GM10248 (cell line): Measurements from ENCODE around the gene RAD23B.
"Not testable (repeated sequence)": the region's sequence is repeated elsewhere in the genome, so short reads cannot be mapped to it uniquely, and the experiment has no call there.

ENCODE experiments used
- CTCF ChIA-PET: fragments of 300-600 bp; sonication (Branson Sonifier 250); formaldehyde crosslinking; extraction: SDS; loops from one replicate; lab custom pipeline; 2021; ENCODE audit warnings: antibody characterized with exemption; lab: Yijun Ruan, JAX
- POLR2A ChIA-PET: fragments of 350-650 bp; sonication (Branson Sonifier 250); formaldehyde crosslinking; extraction: SDS; loops from one replicate; lab custom pipeline; 2020; ENCODE audit warnings: antibody characterized with exemption; lab: Yijun Ruan, JAX
- DNase-seq: peaks from one replicate; pipeline ENCODE4 v3.0.0; 2012; ENCODE audit errors: extremely low spot score
- TF ChIP-seq, protein P1 (sequence below): IDR thresholded peaks from 2 replicates; pipeline ENCODE4 v1.5.1; 2012; ENCODE audit warnings: mild to moderate bottlenecking, low read depth; ENCODE audit errors: extremely low read depth, missing control alignments, control extremely low read depth

RAD23B gene

DNA sequence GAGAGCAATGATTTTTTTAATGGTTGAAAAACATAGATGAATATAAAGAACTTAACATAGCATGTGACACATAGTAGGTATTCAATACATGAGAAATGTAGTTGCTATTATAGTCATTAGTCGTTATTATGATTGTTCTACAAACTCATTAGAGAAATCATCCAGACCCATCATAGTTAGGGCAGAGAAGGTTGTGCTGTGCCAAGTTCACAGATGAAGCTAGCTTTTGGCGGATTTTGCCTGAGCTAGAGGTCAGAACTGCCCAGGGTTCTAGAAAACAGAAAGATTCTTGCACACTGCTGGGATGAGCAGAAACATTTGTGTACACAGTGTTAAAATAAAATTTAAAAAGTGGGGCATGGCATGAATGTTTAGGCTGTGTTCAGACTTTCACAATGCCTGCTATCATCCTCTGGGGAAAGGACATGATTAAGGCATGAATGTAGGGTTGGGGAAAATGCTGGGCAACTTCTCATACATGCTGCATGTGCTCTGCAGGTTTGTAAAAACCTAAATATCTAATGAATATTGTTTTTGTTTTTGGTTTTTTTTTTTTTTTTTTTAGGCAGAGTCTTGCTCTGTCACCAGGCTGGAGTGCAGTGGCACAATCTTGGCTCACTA lies 33.3 kb upstream of the RAD23B start:
- TF ChIP-seq, protein P1, sequence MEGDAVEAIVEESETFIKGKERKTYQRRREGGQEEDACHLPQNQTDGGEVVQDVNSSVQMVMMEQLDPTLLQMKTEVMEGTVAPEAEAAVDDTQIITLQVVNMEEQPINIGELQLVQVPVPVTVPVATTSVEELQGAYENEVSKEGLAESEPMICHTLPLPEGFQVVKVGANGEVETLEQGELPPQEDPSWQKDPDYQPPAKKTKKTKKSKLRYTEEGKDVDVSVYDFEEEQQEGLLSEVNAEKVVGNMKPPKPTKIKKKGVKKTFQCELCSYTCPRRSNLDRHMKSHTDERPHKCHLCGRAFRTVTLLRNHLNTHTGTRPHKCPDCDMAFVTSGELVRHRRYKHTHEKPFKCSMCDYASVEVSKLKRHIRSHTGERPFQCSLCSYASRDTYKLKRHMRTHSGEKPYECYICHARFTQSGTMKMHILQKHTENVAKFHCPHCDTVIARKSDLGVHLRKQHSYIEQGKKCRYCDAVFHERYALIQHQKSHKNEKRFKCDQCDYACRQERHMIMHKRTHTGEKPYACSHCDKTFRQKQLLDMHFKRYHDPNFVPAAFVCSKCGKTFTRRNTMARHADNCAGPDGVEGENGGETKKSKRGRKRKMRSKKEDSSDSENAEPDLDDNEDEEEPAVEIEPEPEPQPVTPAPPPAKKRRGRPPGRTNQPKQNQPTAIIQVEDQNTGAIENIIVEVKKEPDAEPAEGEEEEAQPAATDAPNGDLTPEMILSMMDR, result no peak
- CTCF ChIA-PET, result interaction anchor here (1.2 to 1.6 kb wide), 2 partner anchors 10 to 91 kb away, joined by 3 to 5 read pairs; no protein-coding TSS in a partner anchor
- POLR2A ChIA-PET, result no interaction called here
- DNase-seq, result no peak

DNA sequence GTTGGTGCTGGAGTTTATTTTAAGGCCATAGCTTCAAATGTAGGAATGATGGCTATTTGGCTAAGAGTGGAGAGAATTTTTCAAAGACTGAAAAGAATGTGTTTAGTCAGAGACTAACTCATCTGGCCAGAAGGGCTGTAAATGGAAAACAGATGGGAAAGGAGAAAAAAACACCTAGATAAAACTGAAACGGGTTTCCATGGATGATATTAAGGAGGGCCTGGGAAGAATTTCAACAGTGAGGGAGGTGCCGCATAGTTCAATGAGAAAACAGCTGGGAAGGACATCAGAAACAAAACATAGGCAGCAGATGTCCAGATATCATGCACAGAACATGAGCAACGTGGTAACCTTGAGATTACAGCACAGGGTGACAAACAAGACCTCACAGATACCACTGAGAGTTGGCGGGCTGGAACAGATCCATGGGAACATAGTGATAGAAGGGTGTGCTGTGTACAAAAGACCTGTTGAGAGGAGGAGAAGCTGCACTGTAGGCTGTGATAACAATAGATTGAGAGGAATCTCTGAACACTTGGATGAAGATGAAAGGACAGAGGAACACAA lies 31.2 kb upstream of the RAD23B start:
- CTCF ChIA-PET, result interaction anchor here (1.2 kb wide), 1 partner anchor 8 kb away, joined by 10 read pairs; no protein-coding TSS in a partner anchor
- TF ChIP-seq, protein P1, result no peak
- DNase-seq, result no peak
- POLR2A ChIA-PET, result no interaction called here

DNA sequence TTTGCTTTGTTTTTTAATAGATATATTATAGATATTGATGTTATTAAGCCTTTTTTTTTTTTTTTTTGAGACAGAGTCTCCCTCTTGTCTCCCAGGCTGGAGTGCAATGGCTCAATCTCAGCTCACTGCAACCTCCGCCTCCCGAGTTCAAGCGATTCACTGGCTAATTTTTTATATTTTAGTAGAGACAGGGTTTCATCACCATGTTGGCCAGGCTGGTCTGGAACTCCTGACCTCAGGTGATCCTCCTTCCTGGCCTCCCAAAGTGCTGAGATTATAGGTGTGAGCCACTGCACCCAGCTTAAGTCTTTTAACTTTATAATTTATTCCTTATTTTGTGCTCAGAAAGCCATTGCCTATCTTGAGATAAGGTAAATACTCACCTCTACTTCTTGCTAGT lies 24.2 kb upstream of the RAD23B start:
- POLR2A ChIA-PET, result no interaction called here

DNA sequence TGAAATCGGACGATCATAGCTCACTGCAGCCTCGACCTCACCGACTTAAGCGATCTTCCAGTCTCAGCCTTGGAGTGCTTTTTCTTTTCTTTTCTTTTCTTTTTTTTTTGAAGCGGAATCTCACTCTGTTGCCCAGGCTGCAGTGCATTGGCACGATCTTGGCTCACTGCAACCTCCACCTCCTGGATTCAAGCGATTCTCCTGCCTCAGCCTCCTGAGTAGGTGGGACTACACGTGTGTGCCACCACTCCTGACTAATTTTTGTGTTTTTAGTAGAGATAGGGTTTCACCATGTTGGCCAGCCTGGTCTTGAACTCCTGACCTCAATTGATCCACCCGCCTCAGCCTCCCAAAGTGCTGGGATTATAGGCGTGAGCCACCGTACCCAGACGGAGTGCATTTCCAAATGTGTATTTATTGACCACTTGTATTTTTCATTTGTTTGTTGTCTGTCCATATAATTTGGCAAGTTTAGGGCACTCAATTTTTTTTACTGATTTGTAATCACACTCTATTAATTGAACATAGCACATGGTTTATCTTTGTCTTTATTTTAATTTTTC lies 23.2 kb upstream of the RAD23B start:
- DNase-seq, POLR2A ChIA-PET: not testable (repeated sequence)
- CTCF ChIA-PET, result interaction anchor here (0.7 to 3.4 kb wide), 11 partner anchors 8 to 122 kb away, joined by 3 to 32 read pairs (median 5); no protein-coding TSS in a partner anchor

More for the DNA sequence above, 24.2 kb upstream of the RAD23B start:
- TF ChIP-seq, protein P1, result no peak
- DNase-seq, result no peak
- CTCF ChIA-PET, result no interaction called here

DNA sequence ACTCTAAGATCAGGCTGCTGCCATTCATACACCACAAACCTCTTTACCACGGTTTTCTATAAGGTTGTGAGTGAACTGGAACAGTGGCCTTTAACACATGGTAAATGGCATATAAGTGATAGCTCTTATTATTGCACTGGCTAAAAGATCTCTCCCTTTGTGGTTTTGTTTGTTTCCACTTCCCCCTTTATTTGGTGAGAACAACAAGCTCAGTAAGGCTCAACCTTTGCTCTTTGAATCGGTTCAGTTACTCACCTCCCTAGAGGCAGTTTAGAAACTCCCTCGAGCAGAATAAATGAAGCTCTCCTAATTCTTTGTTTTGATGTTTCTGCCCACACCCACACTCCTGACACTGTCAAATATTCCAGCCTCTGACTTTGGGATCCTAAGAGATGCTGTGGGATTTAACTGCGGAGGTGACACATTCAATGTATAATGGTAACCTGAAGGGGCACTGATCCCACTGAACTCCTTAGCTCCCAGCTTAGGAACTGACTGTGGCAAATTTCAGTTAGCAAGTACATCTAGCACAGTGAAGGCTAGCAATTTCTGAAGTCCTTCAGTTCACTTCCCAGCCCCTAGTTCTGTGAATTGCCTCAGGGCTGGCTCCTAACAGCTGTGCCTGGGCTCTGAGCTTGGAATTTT lies 22.5 kb upstream of the RAD23B start:
- POLR2A ChIA-PET, result interaction anchor here (0.6 to 0.7 kb wide), 2 partner anchors 23 to 45 kb away, joined by 3 to 4 read pairs; partner anchors contain the start of gene RAD23B
- peak; percentile 74 for DNase-seq
- TF ChIP-seq, protein P1, result no peak
- CTCF ChIA-PET, result interaction anchor here (0.7 to 3.4 kb wide), 16 partner anchors 9 to 122 kb away, joined by 3 to 32 read pairs (median 4); no protein-coding TSS in a partner anchor

DNA sequence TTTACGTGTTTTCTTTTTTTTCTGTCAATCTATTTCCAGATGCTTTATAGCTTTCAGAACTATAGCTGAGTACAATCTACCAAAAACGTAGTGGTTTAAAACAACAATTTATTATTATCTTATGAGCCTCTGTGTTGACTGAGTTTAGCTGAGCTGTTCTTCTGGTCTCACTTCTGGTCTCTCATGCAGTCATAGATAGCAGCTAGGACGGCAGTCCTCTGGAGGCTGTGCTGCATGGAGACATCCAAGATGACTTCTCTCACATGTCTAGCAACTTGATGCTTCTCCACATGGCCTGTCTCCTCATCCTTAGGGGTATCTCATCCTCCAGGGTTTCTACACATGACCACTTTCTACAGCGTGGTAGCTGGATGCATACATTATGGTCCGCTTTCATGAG lies 22.0 kb upstream of the RAD23B start:
- ChIA-PET CTCF (interaction anchor here (0.7 to 3.4 kb wide), 13 partner anchors 8 to 103 kb away, joined by 3 to 32 read pairs (median 5); no protein-coding TSS in a partner anchor), POLR2A (interaction anchor here (0.6 to 0.7 kb wide), 2 partner anchors 23 to 45 kb away, joined by 3 to 4 read pairs; partner anchors contain the start of gene RAD23B)
- TF ChIP-seq, protein P1, result no peak
- DNase-seq, result no peak
